ENCODE results near the gene KRTAP12-3. TPM values are rescaled to one million over a fixed set of nuclear protein-coding genes. Genes with fewer than 3 reads are reported as not detected.
"Not testable (repeated sequence)": the region's sequence is repeated elsewhere in the genome, so short reads cannot be mapped to it uniquely, and the experiment has no call there.

Gene KRTAP12-3
- polyA plus RNA-seq, 1 donor from 2014 or later = not detected

GRCh38 chr21:44684077-44684476, 26.3 kb downstream of the KRTAP12-3 start:
- Histone ChIP-seq H3K9me2 (ENCODE audit: insufficient read depth, low read length) (no peaks in the 10 kb centered on the region), H3K9me3 (ENCODE audit: low read length) (no peaks in the 10 kb centered on the region), H3K4me2 (ENCODE audit: low read length) (no peak overlapping the region), H3K27ac (ENCODE audit: low read length) (no peak overlapping the region), H3F3A (ENCODE audit: insufficient read depth, low read length, poor library complexity, severe bottlenecking) (no peaks in the 10 kb centered on the region), H3K27me3 (ENCODE audit: insufficient read depth, low read depth, low read length) (no peaks in the 10 kb centered on the region), H3K36me3 (ENCODE audit: insufficient read depth, low read length) (no peaks in the 10 kb centered on the region), H3K9ac (ENCODE audit: low read length) (no peak overlapping the region), H3K79me2 (replicated peaks; ENCODE audit: insufficient read depth, low read length) (no peaks in the 10 kb centered on the region), H4K20me1 (ENCODE audit: insufficient read depth) (no peaks in the 10 kb centered on the region), H2AFZ (ENCODE audit: low read depth, low read length) (no peak overlapping the region), H3K4me3 (ENCODE audit: low read length) (no peak overlapping the region)
- no peak for TF ChIP-seq TAF1 (IDR thresholded peaks at IDR 0.05; ENCODE audit: low read depth)
- no peak for TF ChIP-seq EZH2 (IDR thresholded peaks at IDR 0.05; ENCODE audit: borderline replicate concordance, insufficient read depth, low read length, poor library complexity, severe bottlenecking)
- TF ChIP-seq POLR2AphosphoS5 (IDR thresholded peaks at IDR 0.05) = no peak
- TF ChIP-seq SMC3 (conservative IDR thresholded peaks at IDR 0.05; ENCODE audit: poor library complexity) = no peak
- no peak for TF ChIP-seq MXI1 (conservative IDR thresholded peaks at IDR 0.05; ENCODE audit: poor library complexity, severe bottlenecking)
- TF ChIP-seq RAD21 (conservative IDR thresholded peaks at IDR 0.05) = no peak
- TF ChIP-seq, protein P1, sequence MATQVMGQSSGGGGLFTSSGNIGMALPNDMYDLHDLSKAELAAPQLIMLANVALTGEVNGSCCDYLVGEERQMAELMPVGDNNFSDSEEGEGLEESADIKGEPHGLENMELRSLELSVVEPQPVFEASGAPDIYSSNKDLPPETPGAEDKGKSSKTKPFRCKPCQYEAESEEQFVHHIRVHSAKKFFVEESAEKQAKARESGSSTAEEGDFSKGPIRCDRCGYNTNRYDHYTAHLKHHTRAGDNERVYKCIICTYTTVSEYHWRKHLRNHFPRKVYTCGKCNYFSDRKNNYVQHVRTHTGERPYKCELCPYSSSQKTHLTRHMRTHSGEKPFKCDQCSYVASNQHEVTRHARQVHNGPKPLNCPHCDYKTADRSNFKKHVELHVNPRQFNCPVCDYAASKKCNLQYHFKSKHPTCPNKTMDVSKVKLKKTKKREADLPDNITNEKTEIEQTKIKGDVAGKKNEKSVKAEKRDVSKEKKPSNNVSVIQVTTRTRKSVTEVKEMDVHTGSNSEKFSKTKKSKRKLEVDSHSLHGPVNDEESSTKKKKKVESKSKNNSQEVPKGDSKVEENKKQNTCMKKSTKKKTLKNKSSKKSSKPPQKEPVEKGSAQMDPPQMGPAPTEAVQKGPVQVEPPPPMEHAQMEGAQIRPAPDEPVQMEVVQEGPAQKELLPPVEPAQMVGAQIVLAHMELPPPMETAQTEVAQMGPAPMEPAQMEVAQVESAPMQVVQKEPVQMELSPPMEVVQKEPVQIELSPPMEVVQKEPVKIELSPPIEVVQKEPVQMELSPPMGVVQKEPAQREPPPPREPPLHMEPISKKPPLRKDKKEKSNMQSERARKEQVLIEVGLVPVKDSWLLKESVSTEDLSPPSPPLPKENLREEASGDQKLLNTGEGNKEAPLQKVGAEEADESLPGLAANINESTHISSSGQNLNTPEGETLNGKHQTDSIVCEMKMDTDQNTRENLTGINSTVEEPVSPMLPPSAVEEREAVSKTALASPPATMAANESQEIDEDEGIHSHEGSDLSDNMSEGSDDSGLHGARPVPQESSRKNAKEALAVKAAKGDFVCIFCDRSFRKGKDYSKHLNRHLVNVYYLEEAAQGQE (IDR thresholded peaks at IDR 0.05; ENCODE audit: borderline replicate concordance) = no peak
- TF ChIP-seq EP300 (conservative IDR thresholded peaks at IDR 0.05; ENCODE audit: poor library complexity, severe bottlenecking) = no peak
- TF ChIP-seq, protein P2, sequence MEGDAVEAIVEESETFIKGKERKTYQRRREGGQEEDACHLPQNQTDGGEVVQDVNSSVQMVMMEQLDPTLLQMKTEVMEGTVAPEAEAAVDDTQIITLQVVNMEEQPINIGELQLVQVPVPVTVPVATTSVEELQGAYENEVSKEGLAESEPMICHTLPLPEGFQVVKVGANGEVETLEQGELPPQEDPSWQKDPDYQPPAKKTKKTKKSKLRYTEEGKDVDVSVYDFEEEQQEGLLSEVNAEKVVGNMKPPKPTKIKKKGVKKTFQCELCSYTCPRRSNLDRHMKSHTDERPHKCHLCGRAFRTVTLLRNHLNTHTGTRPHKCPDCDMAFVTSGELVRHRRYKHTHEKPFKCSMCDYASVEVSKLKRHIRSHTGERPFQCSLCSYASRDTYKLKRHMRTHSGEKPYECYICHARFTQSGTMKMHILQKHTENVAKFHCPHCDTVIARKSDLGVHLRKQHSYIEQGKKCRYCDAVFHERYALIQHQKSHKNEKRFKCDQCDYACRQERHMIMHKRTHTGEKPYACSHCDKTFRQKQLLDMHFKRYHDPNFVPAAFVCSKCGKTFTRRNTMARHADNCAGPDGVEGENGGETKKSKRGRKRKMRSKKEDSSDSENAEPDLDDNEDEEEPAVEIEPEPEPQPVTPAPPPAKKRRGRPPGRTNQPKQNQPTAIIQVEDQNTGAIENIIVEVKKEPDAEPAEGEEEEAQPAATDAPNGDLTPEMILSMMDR (IDR thresholded peaks at IDR 0.05; ENCODE audit: poor library complexity, severe bottlenecking) = no peak

DNA sequence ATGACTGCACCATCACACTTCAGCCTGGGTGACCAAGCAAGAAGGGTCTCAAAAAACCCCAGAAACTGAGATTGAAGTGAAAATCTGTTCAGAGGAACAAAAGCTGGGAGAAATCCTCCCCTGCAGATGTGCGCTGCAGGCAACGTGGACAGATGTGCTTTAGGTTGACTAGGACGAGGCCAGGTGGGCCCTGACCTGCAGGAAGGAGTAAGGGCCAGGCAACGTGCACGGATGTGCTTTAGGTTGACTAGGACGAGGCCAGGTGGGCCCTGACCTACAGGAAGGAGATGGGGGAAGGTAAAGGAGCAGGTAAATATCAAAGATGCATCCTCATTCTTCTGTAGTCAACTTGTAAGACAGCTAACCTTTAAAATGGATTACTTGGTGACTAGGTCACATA, 26.8 kb downstream of the KRTAP12-3 start:
- no peak overlapping the region for H3K4me2 ChIP-seq (ENCODE audit: low read length)
- TF ChIP-seq MXI1 (conservative IDR thresholded peaks at IDR 0.05; ENCODE audit: poor library complexity, severe bottlenecking) (no peak), SMC3 (conservative IDR thresholded peaks at IDR 0.05; ENCODE audit: poor library complexity) (no peak), EP300 (conservative IDR thresholded peaks at IDR 0.05; ENCODE audit: poor library complexity, severe bottlenecking) (no peak), POLR2AphosphoS5 (IDR thresholded peaks at IDR 0.05) (no peak)
- TF ChIP-seq, protein P2 (IDR thresholded peaks at IDR 0.05; ENCODE audit: poor library complexity, severe bottlenecking) = no peak
- TF ChIP-seq, protein P1 (IDR thresholded peaks at IDR 0.05; ENCODE audit: borderline replicate concordance) = no peak
- no peak overlapping the region for H3K9ac ChIP-seq (ENCODE audit: low read length)
- no peak overlapping the region for H2AFZ ChIP-seq (ENCODE audit: low read depth, low read length)
- H3K9me2 ChIP-seq (ENCODE audit: insufficient read depth, low read length) = no peaks in the 10 kb centered on the region
- H4K20me1 ChIP-seq (ENCODE audit: insufficient read depth) = no peaks in the 10 kb centered on the region
- no peak overlapping the region for H3K4me3 ChIP-seq (ENCODE audit: low read length)
- no peak overlapping the region for H3K27ac ChIP-seq (ENCODE audit: low read length)
- H3K9me3 ChIP-seq (ENCODE audit: low read length) = no peaks in the 10 kb centered on the region
- no peaks in the 10 kb centered on the region for H3K79me2 ChIP-seq (replicated peaks; ENCODE audit: insufficient read depth, low read length)
- H3K36me3 ChIP-seq (ENCODE audit: insufficient read depth, low read length) = no peaks in the 10 kb centered on the region
- no peaks in the 10 kb centered on the region for H3K27me3 ChIP-seq (ENCODE audit: insufficient read depth, low read depth, low read length)
- no peaks in the 10 kb centered on the region for H3F3A ChIP-seq (ENCODE audit: insufficient read depth, low read length, poor library complexity, severe bottlenecking)

DNA sequence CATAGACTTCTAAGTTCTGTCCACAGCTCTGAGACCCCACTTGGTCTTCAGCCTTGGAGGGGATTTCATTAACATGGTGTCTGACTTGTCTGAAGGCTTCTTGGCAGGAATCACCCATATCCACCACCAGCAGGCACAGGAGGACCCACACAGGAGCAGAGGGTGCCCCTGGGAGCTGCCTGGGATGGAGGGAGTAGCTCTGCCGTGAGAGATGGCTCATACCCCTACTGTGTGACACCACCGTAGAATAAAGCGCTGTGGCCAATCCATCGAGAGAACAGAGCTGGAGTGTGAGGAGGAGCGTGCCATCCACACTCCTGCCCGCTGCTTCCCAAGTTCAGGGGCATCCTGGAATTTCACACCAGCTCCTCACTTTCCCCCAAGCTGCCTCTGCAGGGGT, 27.3 kb downstream of the KRTAP12-3 start:
- not testable (repeated sequence) for H2AFZ ChIP-seq (ENCODE audit: low read depth, low read length); H3K9me2 ChIP-seq (ENCODE audit: insufficient read depth, low read length); H3K4me2 ChIP-seq (ENCODE audit: low read length); H3K9me3 ChIP-seq (ENCODE audit: low read length); H4K20me1 ChIP-seq (ENCODE audit: insufficient read depth); H3K27me3 ChIP-seq (ENCODE audit: insufficient read depth, low read depth, low read length); H3K27ac ChIP-seq (ENCODE audit: low read length); H3K79me2 ChIP-seq (replicated peaks; ENCODE audit: insufficient read depth, low read length); H3K36me3 ChIP-seq (ENCODE audit: insufficient read depth, low read length); H3K9ac ChIP-seq (ENCODE audit: low read length); H3F3A ChIP-seq (ENCODE audit: insufficient read depth, low read length, poor library complexity, severe bottlenecking); H3K4me3 ChIP-seq (ENCODE audit: low read length)

Measured in neural cell (in vitro differentiated cells).